Esophagus squamous epithelium (tissue), 4 donors: ENCODE data around the gene KISS1.

Experiments used
- POLR2A ChIP-seq, 4 donors: fragments of 450-650 bp; IDR thresholded peaks; one replicate each; pipeline ENCODE4 v1.6.1; 2017; ENCODE audit warnings: antibody characterized with exemption in 4 of 4, mild to moderate bottlenecking in 4 of 4, moderate library complexity in 3 of 4
- TF ChIP-seq, protein P1 (sequence below), 6 experiments: fragments of 450-650 bp in 4 of 6; fragments of 200-600 bp in 2 of 6; sonication (generic) in 2 of 6; IDR thresholded peaks; one replicate each; pipeline ENCODE4 v1.5.1; 2016 to 2019; ENCODE audit warnings: antibody characterized with exemption in 6 of 6, mild to moderate bottlenecking in 4 of 6, moderate library complexity in 4 of 6

DNA sequence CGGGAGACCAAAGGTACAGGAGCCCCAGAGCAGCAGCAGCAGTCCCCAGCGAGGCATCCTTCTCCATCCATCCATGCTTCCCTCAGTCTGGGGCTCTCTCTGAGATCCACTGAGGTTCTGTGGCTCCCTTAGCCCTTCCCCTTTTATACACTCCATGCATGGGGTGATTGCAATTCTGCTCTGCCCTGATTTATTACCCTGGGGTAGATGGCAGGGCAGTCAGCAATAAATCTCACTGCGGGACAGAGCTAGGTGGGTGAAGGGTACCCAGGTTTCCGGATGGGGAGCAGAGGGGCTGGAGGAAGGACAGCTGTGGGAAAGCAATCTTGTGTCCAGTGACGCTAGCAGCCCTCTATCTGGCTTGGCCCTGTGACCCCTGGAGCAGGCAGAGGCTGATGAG lies 30.1 kb downstream of the KISS1 start, which contains the start of gene REN:
- TF ChIP-seq, protein P1, sequence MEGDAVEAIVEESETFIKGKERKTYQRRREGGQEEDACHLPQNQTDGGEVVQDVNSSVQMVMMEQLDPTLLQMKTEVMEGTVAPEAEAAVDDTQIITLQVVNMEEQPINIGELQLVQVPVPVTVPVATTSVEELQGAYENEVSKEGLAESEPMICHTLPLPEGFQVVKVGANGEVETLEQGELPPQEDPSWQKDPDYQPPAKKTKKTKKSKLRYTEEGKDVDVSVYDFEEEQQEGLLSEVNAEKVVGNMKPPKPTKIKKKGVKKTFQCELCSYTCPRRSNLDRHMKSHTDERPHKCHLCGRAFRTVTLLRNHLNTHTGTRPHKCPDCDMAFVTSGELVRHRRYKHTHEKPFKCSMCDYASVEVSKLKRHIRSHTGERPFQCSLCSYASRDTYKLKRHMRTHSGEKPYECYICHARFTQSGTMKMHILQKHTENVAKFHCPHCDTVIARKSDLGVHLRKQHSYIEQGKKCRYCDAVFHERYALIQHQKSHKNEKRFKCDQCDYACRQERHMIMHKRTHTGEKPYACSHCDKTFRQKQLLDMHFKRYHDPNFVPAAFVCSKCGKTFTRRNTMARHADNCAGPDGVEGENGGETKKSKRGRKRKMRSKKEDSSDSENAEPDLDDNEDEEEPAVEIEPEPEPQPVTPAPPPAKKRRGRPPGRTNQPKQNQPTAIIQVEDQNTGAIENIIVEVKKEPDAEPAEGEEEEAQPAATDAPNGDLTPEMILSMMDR (IDR thresholded peaks at IDR 0.05) = no peak
- TF ChIP-seq POLR2A (IDR thresholded peaks at IDR 0.05) = no peak
